H1 (cell line): ENCODE data around the gene EPHA3. TPM values are rescaled to one million over a fixed set of nuclear protein-coding genes. Genes with fewer than 3 reads are reported as not detected.

ENCODE experiments used
- CTCF ChIA-PET: fragments of 300-600 bp; sonication (Branson Sonifier 250); formaldehyde crosslinking; loops from one replicate; lab custom pipeline; 2021; ENCODE audit not compliant: partially characterized antibody; lab: Charles Lee
- POLR2A ChIA-PET: fragments of 300-600 bp; sonication (Branson Sonifier 250); formaldehyde crosslinking; loops from one replicate; lab custom pipeline; 2021; ENCODE audit warnings: inconsistent platforms; ENCODE audit not compliant: partially characterized antibody; lab: Charles Lee
- DNase-seq, 2 experiments: peaks; one replicate each; pipeline versions ENCODE4 v3.0.0 to v3.0.0-alpha.2; 2010 to 2022; ENCODE audit warnings: low spot score in 2 of 2, low read depth in 1 of 2, mixed read lengths in 1 of 2
- FAIRE-seq: peaks from 2 replicates; lab custom pipeline; 2011; peaks lifted over from hg19 to GRCh38; lab: Jason Lieb, UNC
- H2AFZ ChIP-seq: 2 replicates; pipeline ENCODE4 v1.8.1; 2012; ENCODE audit warnings: low read length, inconsistent platforms
- H2AK5ac ChIP-seq: 2 replicates; pipeline ENCODE4 v1.6.1; 2013; ENCODE audit warnings: low read depth, low read length
- H2BK120ac ChIP-seq: replicated peaks from 2 replicates; pipeline ENCODE3; 2013; ENCODE audit warnings: low read depth, low read length, inconsistent platforms
- H2BK12ac ChIP-seq: 2 replicates; pipeline ENCODE4 v1.6.1; 2013; ENCODE audit warnings: low read depth, low read length
- H2BK15ac ChIP-seq: 2 replicates; pipeline ENCODE4 v1.6.1; 2013; ENCODE audit warnings: low read length
- H2BK20ac ChIP-seq: 2 replicates; pipeline ENCODE4 v1.6.1; 2013; ENCODE audit warnings: low read length
- H2BK5ac ChIP-seq: 2 replicates; pipeline ENCODE4 v1.6.1; 2013; ENCODE audit warnings: low read depth, low read length
- H3K14ac ChIP-seq: 2 replicates; pipeline ENCODE4 v1.6.1; 2013; ENCODE audit warnings: inconsistent platforms; ENCODE audit not compliant: insufficient read length
- H3K18ac ChIP-seq: 2 replicates; pipeline ENCODE4 v1.6.1; 2013; ENCODE audit warnings: low read length; ENCODE audit errors: extremely low read depth
- H3K23ac ChIP-seq: 2 replicates; pipeline ENCODE4 v1.6.1; 2013; ENCODE audit warnings: inconsistent platforms; ENCODE audit not compliant: insufficient read length
- H3K23me2 ChIP-seq: 2 replicates; pipeline ENCODE4 v1.6.1; 2013; ENCODE audit warnings: low read depth, low read length
- H3K27ac ChIP-seq: 2 replicates; pipeline ENCODE4 v1.6.1; 2011; ENCODE audit warnings: low read depth, low read length, inconsistent platforms
- H3K27me3 ChIP-seq, 4 experiments: replicated peaks in 1 of 4; 1 replicate in 1 of 4; 2 replicates in 3 of 4; pipeline versions ENCODE4 v1.6.1 to v1.8.1; 2011 to 2013; ENCODE audit warnings: low read length in 3 of 4, mild to moderate bottlenecking in 3 of 4, inconsistent platforms in 2 of 4, mixed read lengths in 2 of 4, moderate library complexity in 1 of 4; ENCODE audit not compliant: control insufficient read depth in 3 of 4, insufficient read depth in 3 of 4; ENCODE audit errors: extremely low read depth in 1 of 4
- H3K36me3 ChIP-seq, 4 experiments: 2 replicates each; pipeline versions ENCODE4 v1.6.1 to v1.8.1; 2011 to 2013; ENCODE audit warnings: mild to moderate bottlenecking in 4 of 4, low read length in 3 of 4, moderate library complexity in 2 of 4, control low read depth in 1 of 4, inconsistent platforms in 1 of 4; ENCODE audit not compliant: insufficient read depth in 4 of 4, control insufficient read depth in 2 of 4
- H3K4ac ChIP-seq: replicated peaks from 2 replicates; pipeline ENCODE3; 2013; ENCODE audit warnings: low read length, low read depth, mixed read lengths, inconsistent platforms; ENCODE audit not compliant: insufficient read length
- H3K4me1 ChIP-seq, 4 experiments: replicated peaks in 1 of 4; 1 replicate in 1 of 4; 2 replicates in 3 of 4; pipeline versions ENCODE4 v1.6.1 to v1.8.1; 2011 to 2013; ENCODE audit warnings: low read length in 3 of 4, inconsistent platforms in 2 of 4, mixed read lengths in 1 of 4; ENCODE audit not compliant: insufficient read depth in 4 of 4, control insufficient read depth in 3 of 4
- H3K4me2 ChIP-seq, 2 experiments: 2 replicates each; pipeline versions ENCODE4 v1.6.1 to v1.8.1; 2011 to 2013; ENCODE audit warnings: low read depth in 2 of 2, low read length in 2 of 2, control low read depth in 1 of 2, inconsistent platforms in 1 of 2, mild to moderate bottlenecking in 1 of 2; ENCODE audit not compliant: insufficient read depth in 1 of 2
- H3K4me3 ChIP-seq, 4 experiments: fragments of 200-600, 300-600 bp in 1 of 4; sonication (generic), shearing (Covaris generic), sonication (Bioruptor Twin) in 1 of 4; 2 replicates each; pipeline versions ENCODE4 v1.5.1 to v1.8.1; 2011 to 2016; ENCODE audit warnings: low read length in 4 of 4, low read depth in 3 of 4, control low read depth in 2 of 4, inconsistent platforms in 2 of 4, mild to moderate bottlenecking in 2 of 4, mixed read lengths in 1 of 4, moderate library complexity in 1 of 4; ENCODE audit not compliant: insufficient read depth in 2 of 4; ENCODE audit errors: extremely low read depth in 1 of 4
- H3K56ac ChIP-seq: replicated peaks from 2 replicates; pipeline ENCODE3; 2013; ENCODE audit warnings: low read depth, mild to moderate bottlenecking, mixed read lengths, low read length, inconsistent platforms; ENCODE audit not compliant: insufficient read length
- H3K79me1 ChIP-seq: 2 replicates; pipeline ENCODE4 v1.6.1; 2013; ENCODE audit warnings: low read depth, low read length, control low read depth
- H3K79me2 ChIP-seq, 2 experiments: 2 replicates each; pipeline versions ENCODE4 v1.6.1 to v1.8.1; 2012 to 2013; ENCODE audit warnings: low read length in 2 of 2, mild to moderate bottlenecking in 2 of 2, inconsistent platforms in 1 of 2; ENCODE audit not compliant: insufficient read depth in 2 of 2, control insufficient read depth in 1 of 2
- H3K9ac ChIP-seq, 4 experiments: replicated peaks in 1 of 4; 1 replicate in 1 of 4; 2 replicates in 3 of 4; pipeline versions ENCODE4 v1.6.1 to v1.8.1; 2011 to 2013; ENCODE audit warnings: low read depth in 3 of 4, low read length in 3 of 4, control low read depth in 2 of 4, mild to moderate bottlenecking in 2 of 4, moderate library complexity in 2 of 4, inconsistent platforms in 1 of 4; ENCODE audit errors: extremely low read depth in 1 of 4
- H3K9me3 ChIP-seq, 2 experiments: 2 replicates each; pipeline versions ENCODE4 v1.6.1 to v1.8.1; 2012 to 2013; ENCODE audit warnings: mild to moderate bottlenecking in 2 of 2, moderate library complexity in 2 of 2, control low read depth in 1 of 2, inconsistent platforms in 1 of 2, low read depth in 1 of 2, low read length in 1 of 2, mixed read lengths in 1 of 2; ENCODE audit not compliant: insufficient read depth in 2 of 2
- H4K20me1 ChIP-seq, 2 experiments: replicated peaks in 1 of 2; 2 replicates each; pipeline versions ENCODE3 to v1.8.1; 2011 to 2013; ENCODE audit warnings: inconsistent platforms in 2 of 2, low read length in 2 of 2, mild to moderate bottlenecking in 1 of 2; ENCODE audit not compliant: insufficient read depth in 2 of 2, control insufficient read depth in 1 of 2
- H4K5ac ChIP-seq: 2 replicates; pipeline ENCODE4 v1.6.1; 2013; ENCODE audit warnings: low read length, low read depth, mixed read lengths, inconsistent platforms; ENCODE audit not compliant: insufficient read length
- H4K8ac ChIP-seq: 2 replicates; pipeline ENCODE4 v1.8.0; 2013; ENCODE audit warnings: mild to moderate bottlenecking, moderate library complexity, low read length, inconsistent platforms; ENCODE audit not compliant: insufficient read depth; ENCODE audit errors: extremely low read depth
- H4K91ac ChIP-seq: replicated peaks from 2 replicates; pipeline ENCODE3; 2013; ENCODE audit warnings: low read length, mixed read lengths, inconsistent platforms; ENCODE audit not compliant: insufficient read length
- BCL11A ChIP-seq, 2 experiments: IDR thresholded peaks; one replicate each; pipeline ENCODE4 v1.6.1; 2011; ENCODE audit warnings: low read depth in 2 of 2, low read length in 2 of 2, mild to moderate bottlenecking in 2 of 2
- CEBPB ChIP-seq: IDR thresholded peaks from 2 replicates; pipeline ENCODE4 v1.6.1; 2012; ENCODE audit warnings: low read depth, low read length
- GTF2F1 ChIP-seq: IDR thresholded peaks from 2 replicates; pipeline ENCODE4 v1.6.1; 2012; ENCODE audit warnings: low read depth, low read length, improper control_type of control experiment, borderline replicate concordance
- JUND ChIP-seq: IDR thresholded peaks from 2 replicates; pipeline ENCODE4 v1.6.1; 2011; ENCODE audit warnings: mild to moderate bottlenecking, improper control_type of control experiment, low read length
- PHF8 ChIP-seq: fragments of 200-600 bp; sonication (generic); conservative IDR thresholded peaks from 2 replicates; pipeline ENCODE4 v1.7.1; 2012; ENCODE audit warnings: low read depth, mild to moderate bottlenecking, inconsistent platforms, low read length, moderate library complexity
- RAD21 ChIP-seq, 2 experiments: IDR thresholded peaks in 1 of 2; conservative IDR thresholded peaks in 1 of 2; 2 replicates each; pipeline ENCODE4 v1.6.1; 2011; ENCODE audit warnings: low read depth in 2 of 2, low read length in 2 of 2, improper control_type of control experiment in 1 of 2, inconsistent platforms in 1 of 2, mild to moderate bottlenecking in 1 of 2, moderate library complexity in 1 of 2
- SRF ChIP-seq: IDR thresholded peaks from 2 replicates; pipeline ENCODE4 v1.6.1; 2011; ENCODE audit warnings: mild to moderate bottlenecking, low read depth, low read length, moderate library complexity
- WGBS, 2 experiments: shearing (Covaris generic) in 1 of 2; methylation state at CpG; one replicate each; pipeline versions ENCODE4 v1.1.6 to v1.1.7; 2013 to 2015; ENCODE audit warnings: low lambda C conversion rate in 2 of 2, mixed read lengths in 2 of 2, inconsistent platforms in 1 of 2, low coverage in 1 of 2, missing lambda C conversion rate in 1 of 2; ENCODE audit not compliant: insufficient replicate concordance in 2 of 2, insufficient coverage in 1 of 2, insufficient read length in 1 of 2; ENCODE audit errors: extremely low coverage in 1 of 2, missing lambda C conversion rate in 1 of 2; 5-methylcytosine and 5-hydroxymethylcytosine counted together
- polyA plus RNA-seq, 7 experiments: library from polyadenylated mRNA; depleted of rRNA in 3 of 7; stranded (reverse) in 5 of 7; unstranded in 2 of 7; fragments of >200 nt in 5 of 7; fragments of 200-250 nt in 2 of 7; gene quantifications; 1 replicate in 5 of 7; 2 replicates in 1 of 7; 4 replicates in 1 of 7; pipeline versions ENCODE4 v1.2.1 to v1.2.3, GENCODE V29; 2011 to 2013; ENCODE audit warnings: missing spikeins in 2 of 7, mixed read lengths in 2 of 7
- total RNA-seq: library from RNA; stranded (reverse); fragmentation: NEBNext Ultra II Directional; extraction: Animal tissue kit (Norgen Biotek cat#: 25700); gene quantifications from 2 replicates; pipeline ENCODE4 v1.2.1, GENCODE V29; 2021

EPHA3 gene
- total and polyA plus RNA-seq, 2 of the 8 experiments (the other 6 are each of a cell fraction or from before 2014, with no cell fraction given), result 0.09 to 0.22 TPM

DNA sequence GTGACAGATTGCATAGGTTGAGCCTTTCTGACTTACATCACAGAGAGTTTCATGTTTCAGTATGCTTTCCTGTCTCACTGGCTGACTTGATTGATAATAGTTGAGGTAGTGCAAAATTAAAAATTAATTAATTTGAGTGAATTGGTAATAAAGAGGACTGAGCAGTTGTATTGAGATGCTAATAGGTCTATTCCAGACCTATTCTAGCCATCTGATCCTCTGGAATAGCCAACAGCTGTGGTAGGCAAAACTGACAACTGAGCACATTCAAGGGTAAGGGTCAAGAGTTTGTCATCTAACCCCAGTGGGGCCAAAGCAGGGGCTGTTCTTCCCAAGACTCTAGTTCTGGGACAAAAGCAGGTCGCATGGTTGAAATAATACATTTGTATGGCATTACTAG is 132.4 kb downstream of the EPHA3 start:
- H4K8ac ChIP-seq, result no peak overlapping the region
- 84% methylated on average over 1 of the region's 1 CpG; no CpG with 5 or more reads in 1 of the 2 experiments for WGBS, 2 experiments
- H3K27me3 ChIP-seq, result no peaks in the 10 kb centered on the region
- no peak overlapping the region for H3K9ac ChIP-seq
- H2BK5ac ChIP-seq, result no peak overlapping the region
- no peak overlapping the region for H3K4me2 ChIP-seq
- DNase-seq, result no peak
- ChIA-PET CTCF (no interaction called here), POLR2A (no interaction called here)
- H2BK12ac ChIP-seq, result no peak overlapping the region
- no peaks in the 10 kb centered on the region for H3K79me2 ChIP-seq
- H4K91ac ChIP-seq, result no peak overlapping the region
- H3K27ac ChIP-seq, result no peak overlapping the region
- no peak for FAIRE-seq
- H2BK120ac ChIP-seq, result no peak overlapping the region
- no peak overlapping the region for H3K18ac ChIP-seq
- H4K20me1 ChIP-seq, result no peaks in the 10 kb centered on the region
- H3K23me2 ChIP-seq, result no peaks in the 10 kb centered on the region
- H2AFZ ChIP-seq, result no peak overlapping the region
- no peak overlapping the region for H2AK5ac ChIP-seq
- no peaks in the 10 kb centered on the region for H3K9me3 ChIP-seq
- no peak overlapping the region for H3K23ac ChIP-seq
- no peak overlapping the region for H4K5ac ChIP-seq
- no peak overlapping the region for H3K56ac ChIP-seq
- no peaks in the 10 kb centered on the region for H3K36me3 ChIP-seq
- H3K4ac ChIP-seq, result no peak overlapping the region
- H3K14ac ChIP-seq, result no peak overlapping the region
- peaks cover 0 to 3% (median 0%) of the 10 kb centered on the region in 4 experiments; a peak in 1 of 7 replicates for H3K4me1 ChIP-seq
- H2BK20ac ChIP-seq, result no peak overlapping the region
- no peak overlapping the region for H2BK15ac ChIP-seq
- no peaks in the 10 kb centered on the region for H3K79me1 ChIP-seq
- H3K4me3 ChIP-seq, result no peak overlapping the region
- no peak for TF ChIP-seq PHF8
- no peak for TF ChIP-seq RAD21 (IDR thresholded peaks at IDR 0.05 in 1 of 2, conservative IDR thresholded peaks at IDR 0.05 in 1 of 2; ENCODE audit: low read depth in 2 of 2, low read length in 2 of 2)
- TF ChIP-seq CEBPB, result no peak
- no peak for TF ChIP-seq BCL11A (IDR thresholded peaks at IDR 0.05; ENCODE audit: low read depth in 2 of 2, low read length in 2 of 2)
- no peak for TF ChIP-seq SRF
- no peak for TF ChIP-seq JUND
- TF ChIP-seq GTF2F1, result no peak
